A549 (cell line): ENCODE measurements around the gene ABLIM3. TPM values are rescaled to one million over a fixed set of nuclear protein-coding genes. Genes with fewer than 3 reads are reported as not detected.

Experiments
- ATAC-seq, 2 experiments: fragments of 200-7000 bp in 1 of 2; fragments of >200 bp in 1 of 2; cut with Nextera tagmentation in 1 of 2; cut with Tn5 transposase in 1 of 2; 3 replicates each; pipeline versions ENCODE4 v1.8.0 to v1.9.1; 2018 to 2020; ENCODE audit warnings: mild to moderate bottlenecking in 1 of 2, moderate library complexity in 1 of 2
- CTCF ChIA-PET: fragments of 300-600 bp; sonication (Branson Sonifier 250); formaldehyde crosslinking; extraction: SDS; loops from one replicate; lab custom pipeline; 2021; ENCODE audit warnings: antibody characterized with exemption, inconsistent platforms; lab: Yijun Ruan, JAX
- POLR2A ChIA-PET: fragments of 350-600 bp; formaldehyde crosslinking; extraction: SDS; loops from one replicate; lab custom pipeline; 2021; ENCODE audit warnings: antibody characterized with exemption, inconsistent platforms; lab: Yijun Ruan, JAX
- DNase-seq, 2 experiments: peaks; one replicate each; pipeline versions ENCODE4 v3.0.0 to v3.0.0-alpha.2; 2011 to 2016; ENCODE audit warnings: low read depth in 1 of 2, low spot score in 1 of 2
- FAIRE-seq: peaks from 2 replicates; lab custom pipeline; 2011; peaks lifted over from hg19 to GRCh38; lab: Jason Lieb, UNC
- H3K27ac ChIP-seq, 2 experiments: fragments of >200 bp; sonication (Bioruptor Twin); formaldehyde crosslinking; 3 replicates each; pipeline ENCODE4 v1.5.1; 2016 to 2017
- H3K4me1 ChIP-seq: fragments of >200 bp; sonication (Bioruptor Twin); formaldehyde crosslinking; 3 replicates; pipeline ENCODE4 v1.6.1; 2016
- H3K4me2 ChIP-seq: fragments of >200 bp; sonication (Bioruptor Twin); formaldehyde crosslinking; 3 replicates; pipeline ENCODE4 v1.6.1; 2016
- H3K4me3 ChIP-seq: fragments of >200 bp; sonication (Bioruptor Twin); formaldehyde crosslinking; 3 replicates; pipeline ENCODE4 v1.5.1; 2016
- H3K9me3 ChIP-seq: fragments of >200 bp; sonication (Bioruptor Twin); formaldehyde crosslinking; 3 replicates; pipeline ENCODE4 v1.6.1; 2016
- BCL3 ChIP-seq: fragments of >200 bp; sonication (Bioruptor Twin); formaldehyde crosslinking; IDR thresholded peaks from 3 replicates; pipeline ENCODE4 v1.6.1; 2016
- CBX2 ChIP-seq: fragments of 200-600 bp; sonication (generic); IDR thresholded peaks from 2 replicates; pipeline ENCODE4 v1.6.1; 2016; ENCODE audit warnings: low read depth, mild to moderate bottlenecking, borderline replicate concordance
- CEBPB ChIP-seq, 2 experiments: fragments of >200 bp in 1 of 2; sonication (Bioruptor Twin) in 1 of 2; formaldehyde crosslinking in 1 of 2; IDR thresholded peaks; 2 replicates each; pipeline ENCODE4 v1.6.1; 2012 to 2016
- CHD2 ChIP-seq: fragments of 150-350 bp; IDR thresholded peaks from 2 replicates; pipeline ENCODE4 v1.6.1; 2014; ENCODE audit warnings: low read length; ENCODE audit not compliant: partially characterized antibody
- EHF ChIP-seq: fragments of 250-450 bp; sonication (Bioruptor Pico); IDR thresholded peaks from 2 replicates; pipeline ENCODE4 v1.5.0; 2020; ENCODE audit warnings: mild to moderate bottlenecking
- EHMT2 ChIP-seq: fragments of 200-600 bp; sonication (generic); IDR thresholded peaks from 2 replicates; pipeline ENCODE4 v1.6.1; 2016; ENCODE audit warnings: antibody characterized with exemption, low read depth, mild to moderate bottlenecking, moderate library complexity
- EP300 ChIP-seq, 2 experiments: fragments of >200 bp; sonication (Bioruptor Twin); formaldehyde crosslinking; IDR thresholded peaks; 2 replicates in 1 of 2; 3 replicates in 1 of 2; pipeline ENCODE4 v1.6.1; 2016 to 2017
- FOSL2 ChIP-seq, 2 experiments: fragments of 450-650 bp in 1 of 2; fragments of >200 bp in 1 of 2; sonication (Bioruptor Twin) in 1 of 2; formaldehyde crosslinking; IDR thresholded peaks; 2 replicates each; pipeline versions ENCODE4 v1.5.0 to v1.6.1; 2016 to 2020; ENCODE audit warnings: mild to moderate bottlenecking in 1 of 2, moderate library complexity in 1 of 2
- GATA3 ChIP-seq: IDR thresholded peaks from 2 replicates; pipeline ENCODE4 v1.6.1; 2012; ENCODE audit warnings: borderline replicate concordance
- HDAC2 ChIP-seq: fragments of 200-600 bp; sonication (generic); IDR thresholded peaks from 2 replicates; pipeline ENCODE4 v1.6.1; 2016
- HEYL ChIP-seq: fragments of 250-450 bp; sonication (Bioruptor Pico); IDR thresholded peaks from 2 replicates; pipeline ENCODE4 v1.8.0; 2021; ENCODE audit warnings: mild to moderate bottlenecking, moderate library complexity
- HOXA7 ChIP-seq: fragments of 250-450 bp; sonication (Bioruptor Pico); IDR thresholded peaks from 2 replicates; pipeline ENCODE4 v1.5.0; 2020; ENCODE audit warnings: mild to moderate bottlenecking, moderate library complexity
- HOXB5 ChIP-seq: fragments of 250-450 bp; sonication (Bioruptor Pico); IDR thresholded peaks from 2 replicates; pipeline ENCODE4 v1.5.0; 2020; ENCODE audit warnings: mild to moderate bottlenecking, moderate library complexity
- JUN ChIP-seq, 2 experiments: fragments of >200 bp; sonication (Bioruptor Twin); formaldehyde crosslinking; IDR thresholded peaks; 2 replicates in 1 of 2; 3 replicates in 1 of 2; pipeline ENCODE4 v1.6.1; 2016 to 2017
- KDM1A ChIP-seq: fragments of 200-600 bp; sonication (generic); IDR thresholded peaks from 2 replicates; pipeline ENCODE4 v1.6.1; 2016; ENCODE audit warnings: low read depth, mild to moderate bottlenecking
- MAX ChIP-seq: IDR thresholded peaks from 2 replicates; pipeline ENCODE4 v1.6.1; 2012
- NFE2L2 ChIP-seq: fragments of 150-350 bp; conservative IDR thresholded peaks from 2 replicates; pipeline ENCODE4 v1.6.1; 2014; ENCODE audit warnings: low read length
- NR3C1 ChIP-seq: fragments of >200 bp; sonication (Bioruptor Twin); formaldehyde crosslinking; IDR thresholded peaks from 3 replicates; pipeline ENCODE4 v1.6.1; 2017
- POLR2AphosphoS2 ChIP-seq: conservative IDR thresholded peaks from 2 replicates; pipeline ENCODE4 v1.6.1; 2012; ENCODE audit warnings: low read length, improper control_type of control experiment, inconsistent platforms
- RAD21 ChIP-seq, 2 experiments: fragments of >200 bp in 1 of 2; sonication (Bioruptor Twin) in 1 of 2; formaldehyde crosslinking in 1 of 2; IDR thresholded peaks in 1 of 2; conservative IDR thresholded peaks in 1 of 2; 2 replicates in 1 of 2; 3 replicates in 1 of 2; pipeline ENCODE4 v1.6.1; 2012 to 2018; ENCODE audit warnings: inconsistent platforms in 1 of 2
- RARB ChIP-seq: fragments of 250-450 bp; sonication (Bioruptor Pico); IDR thresholded peaks from 2 replicates; pipeline ENCODE4 v1.8.0; 2021; ENCODE audit warnings: mild to moderate bottlenecking, moderate library complexity
- REST ChIP-seq: fragments of 200-600 bp; sonication (generic); IDR thresholded peaks from 2 replicates; pipeline ENCODE4 v1.6.1; 2016; ENCODE audit warnings: antibody characterized with exemption, mild to moderate bottlenecking, moderate library complexity
- SMC3 ChIP-seq: fragments of >200 bp; sonication (Bioruptor Twin); formaldehyde crosslinking; IDR thresholded peaks from 3 replicates; pipeline ENCODE4 v1.6.1; 2018; ENCODE audit warnings: inconsistent platforms
- SREBF2 ChIP-seq: fragments of 450-650 bp; IDR thresholded peaks from 2 replicates; pipeline ENCODE4 v1.6.1; 2014; ENCODE audit warnings: mild to moderate bottlenecking, moderate library complexity
- ZFP36 ChIP-seq: fragments of 450-650 bp; IDR thresholded peaks from 2 replicates; pipeline ENCODE4 v1.6.1; 2014; ENCODE audit warnings: borderline replicate concordance; ENCODE audit not compliant: partially characterized antibody
- ZNF302 ChIP-seq: fragments of 250-450 bp; sonication (Bioruptor Pico); IDR thresholded peaks from 2 replicates; pipeline ENCODE4 v1.9.0; 2021; ENCODE audit warnings: inconsistent platforms, mild to moderate bottlenecking, moderate library complexity
- WGBS: methylation state at CpG from one replicate; pipeline ENCODE4 v1.1.6; 2017; ENCODE audit errors: missing lambda C conversion rate; 5-methylcytosine and 5-hydroxymethylcytosine counted together
- polyA plus RNA-seq, 4 experiments: library from polyadenylated mRNA; depleted of rRNA in 3 of 4; stranded (reverse); fragments of >200 nt; fragmentation: RNase III in 1 of 4; extraction: RNeasy Plus Mini Kit Qiagen cat#74134 plus additional on column Dnase treatment in 1 of 4; gene quantifications; 2 replicates in 3 of 4; 3 replicates in 1 of 4; pipeline ENCODE4 v1.2.3, GENCODE V29; 2011 to 2017
- TF ChIP-seq, protein P1 (sequence below): fragments of 450-650 bp; IDR thresholded peaks from 2 replicates; pipeline ENCODE4 v1.6.1; 2014; ENCODE audit warnings: antibody characterized with exemption
- TF ChIP-seq, protein P2 (sequence below): fragments of 250-450 bp; sonication (Bioruptor Pico); IDR thresholded peaks from 2 replicates; pipeline ENCODE4 v1.5.0; 2020; ENCODE audit warnings: low read depth, mild to moderate bottlenecking, moderate library complexity

ABLIM3 gene
- polyA plus RNA-seq, 2 of the 4 experiments (the other 2 are of a cell fraction) = 2.7 to 3.0 TPM

DNA sequence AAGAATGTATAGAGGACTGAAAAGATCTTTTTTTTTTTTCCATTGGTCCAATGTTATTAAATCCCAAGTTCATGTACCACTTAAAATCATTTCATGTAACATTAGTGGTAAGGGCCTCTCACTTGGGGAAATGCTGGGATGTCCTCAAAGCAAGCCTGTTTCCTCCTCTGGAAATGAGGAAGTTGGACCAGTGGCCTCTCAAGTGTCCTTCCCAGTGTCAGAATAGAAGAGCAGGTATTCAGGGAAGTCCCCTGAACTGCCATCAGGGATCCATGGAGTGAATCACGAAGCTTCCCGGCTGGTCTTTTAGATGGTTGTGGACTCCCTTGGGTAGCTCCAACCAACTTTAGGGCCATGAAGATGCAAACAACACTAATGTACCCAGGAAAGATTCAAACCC, 75.2 kb downstream of the ABLIM3 start:
- Histone ChIP-seq H3K4me3 (no peak overlapping the region), H3K9me3 (no peaks in the 10 kb centered on the region), H3K4me2 (no peak overlapping the region), H3K4me1 (no peaks in the 10 kb centered on the region), H3K27ac (no peak overlapping the region)
- WGBS = 85% methylated on average over 2 of the region's 2 CpGs
- CTCF ChIA-PET = interaction anchor here (0.7 to 6.7 kb wide), 2 partner anchors 14 to 236 kb away, joined by 3 to 34 read pairs; no protein-coding TSS in a partner anchor
- ATAC-seq (no peak), DNase-seq (no peak), FAIRE-seq (no peak)
- TF ChIP-seq ZFP36 (no peak), HEYL (no peak), CHD2 (no peak), NFE2L2 (no peak), EHMT2 (no peak)
- TF ChIP-seq, protein P1, sequence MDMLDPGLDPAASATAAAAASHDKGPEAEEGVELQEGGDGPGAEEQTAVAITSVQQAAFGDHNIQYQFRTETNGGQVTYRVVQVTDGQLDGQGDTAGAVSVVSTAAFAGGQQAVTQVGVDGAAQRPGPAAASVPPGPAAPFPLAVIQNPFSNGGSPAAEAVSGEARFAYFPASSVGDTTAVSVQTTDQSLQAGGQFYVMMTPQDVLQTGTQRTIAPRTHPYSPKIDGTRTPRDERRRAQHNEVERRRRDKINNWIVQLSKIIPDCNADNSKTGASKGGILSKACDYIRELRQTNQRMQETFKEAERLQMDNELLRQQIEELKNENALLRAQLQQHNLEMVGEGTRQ = no peak
- POLR2A ChIA-PET = no interaction called here

GRCh38 chr5:149217096-149217802, 76.0 kb downstream of the ABLIM3 start:
- Histone ChIP-seq H3K4me3 (no peak overlapping the region), H3K9me3 (no peaks in the 10 kb centered on the region), H3K4me2 (no peak overlapping the region), H3K4me1 (no peaks in the 10 kb centered on the region), H3K27ac (no peak overlapping the region)
- no peak for FAIRE-seq
- TF ChIP-seq JUN (IDR thresholded peaks at IDR 0.05) = no peak
- TF ChIP-seq NFE2L2 = no peak
- TF ChIP-seq HDAC2 = no peak
- TF ChIP-seq FOSL2 (IDR thresholded peaks at IDR 0.05) = no peak
- no peak for TF ChIP-seq FOSL2 (CRISPR knock-in tag; IDR thresholded peaks at IDR 0.05)
- no peak for TF ChIP-seq REST
- TF ChIP-seq SMC3 = no peak
- no peak for TF ChIP-seq EHF (CRISPR knock-in tag)
- TF ChIP-seq, all 56 proteins: peak for 0
- POLR2A ChIA-PET = no interaction called here
- 50% methylated on average over 6 of the region's 6 CpGs for WGBS
- no peak for DNase-seq
- no peak for ATAC-seq
- CTCF ChIA-PET = interaction anchor here (0.7 to 6.7 kb wide), 8 partner anchors 13 to 487 kb away, joined by 3 to 34 read pairs (median 3); partner anchors contain the start of gene ABLIM3

- 61% methylated on average over 3 of the region's 3 CpGs for WGBS
- Histone ChIP-seq H3K27ac (no peak overlapping the region), H3K9me3 (no peaks in the 10 kb centered on the region), H3K4me3 (no peak overlapping the region), H3K4me2 (no peak overlapping the region), H3K4me1 (no peaks in the 10 kb centered on the region)
- ATAC-seq (no peak), DNase-seq (no peak), FAIRE-seq (no peak)
- CTCF ChIA-PET = interaction anchor here (0.7 to 6.7 kb wide), 8 partner anchors 12 to 487 kb away, joined by 3 to 34 read pairs (median 3); partner anchors contain the start of gene ABLIM3
- POLR2A ChIA-PET = no interaction called here
- no peak for TF ChIP-seq POLR2AphosphoS2
- no peak for TF ChIP-seq JUN (IDR thresholded peaks at IDR 0.05)
- TF ChIP-seq RARB = no peak
- no peak for TF ChIP-seq EP300 (IDR thresholded peaks at IDR 0.05)
- TF ChIP-seq SMC3 = no peak
- no peak for TF ChIP-seq MAX
- TF ChIP-seq ZFP36 = no peak
- no peak for TF ChIP-seq ZNF302 (CRISPR knock-in tag)
- TF ChIP-seq GATA3 = no peak
- TF ChIP-seq BCL3 = no peak
- no peak for TF ChIP-seq KDM1A
- no peak for TF ChIP-seq CEBPB (IDR thresholded peaks at IDR 0.05)
- TF ChIP-seq, protein P2, sequence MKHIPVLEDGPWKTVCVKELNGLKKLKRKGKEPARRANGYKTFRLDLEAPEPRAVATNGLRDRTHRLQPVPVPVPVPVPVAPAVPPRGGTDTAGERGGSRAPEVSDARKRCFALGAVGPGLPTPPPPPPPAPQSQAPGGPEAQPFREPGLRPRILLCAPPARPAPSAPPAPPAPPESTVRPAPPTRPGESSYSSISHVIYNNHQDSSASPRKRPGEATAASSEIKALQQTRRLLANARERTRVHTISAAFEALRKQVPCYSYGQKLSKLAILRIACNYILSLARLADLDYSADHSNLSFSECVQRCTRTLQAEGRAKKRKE = no peak
- TF ChIP-seq HOXB5 (CRISPR knock-in tag) = no peak
- TF ChIP-seq RAD21 (conservative IDR thresholded peaks at IDR 0.05 in 1 of 2, IDR thresholded peaks at IDR 0.05 in 1 of 2) = no peak
- no peak for TF ChIP-seq SREBF2
- no peak for TF ChIP-seq HOXA7
- no peak for TF ChIP-seq CBX2
- TF ChIP-seq NR3C1 = no peak
Measured at GRCh38 chr5:149217803-149218155, 76.5 kb downstream of the ABLIM3 start.
